Measurements from ENCODE around the gene FAM193A.

The FAM193A gene

GRCh38 chr4:2596611-2597010, 60.2 kb downstream of the FAM193A start:
- H3K4me3 ChIP-seq (ENCODE audit: control insufficient read depth, low read depth, low read length), result no peak overlapping the region
- no peak for DNase-seq (ENCODE audit: low read depth)
- TF ChIP-seq CTCF (conservative IDR thresholded peaks at IDR 0.05; ENCODE audit: control insufficient read depth, insufficient read depth, low read depth, low read length), result no peak

- no peak for TF ChIP-seq CTCF (conservative IDR thresholded peaks at IDR 0.05; ENCODE audit: control insufficient read depth, insufficient read depth, low read depth, low read length)
- H3K4me3 ChIP-seq (ENCODE audit: control insufficient read depth, low read depth, low read length), result no peak overlapping the region
- DNase-seq (ENCODE audit: low read depth), result peak; percentile 9
Observed at GRCh38 chr4:2598511-2599303, 62.3 kb downstream of the FAM193A start.

- no peak for TF ChIP-seq CTCF (conservative IDR thresholded peaks at IDR 0.05; ENCODE audit: control insufficient read depth, insufficient read depth, low read depth, low read length)
- H3K4me3 ChIP-seq (ENCODE audit: control insufficient read depth, low read depth, low read length), result no peak overlapping the region
- DNase-seq (ENCODE audit: low read depth), result no peak
Observed at GRCh38 chr4:2599304-2599654, 62.8 kb downstream of the FAM193A start.

- H3K4me3 ChIP-seq (ENCODE audit: control insufficient read depth, low read depth, low read length), result no peak overlapping the region
- TF ChIP-seq CTCF (conservative IDR thresholded peaks at IDR 0.05; ENCODE audit: control insufficient read depth, insufficient read depth, low read depth, low read length), result no peak
- DNase-seq (ENCODE audit: low read depth), result no peak
Observed at GRCh38 chr4:2600878-2601277, 64.4 kb downstream of the FAM193A start.

GRCh38 chr4:2604614-2605013, 68.2 kb downstream of the FAM193A start:
- TF ChIP-seq CTCF (conservative IDR thresholded peaks at IDR 0.05; ENCODE audit: control insufficient read depth, insufficient read depth, low read depth, low read length), result no peak
- no peak overlapping the region for H3K4me3 ChIP-seq (ENCODE audit: control insufficient read depth, low read depth, low read length)
- DNase-seq (ENCODE audit: low read depth), result no peak

- H3K4me3 ChIP-seq (ENCODE audit: control insufficient read depth, low read depth, low read length), result no peak overlapping the region
- no peak for DNase-seq (ENCODE audit: low read depth)
- TF ChIP-seq CTCF (conservative IDR thresholded peaks at IDR 0.05; ENCODE audit: control insufficient read depth, insufficient read depth, low read depth, low read length), result no peak
Observed at GRCh38 chr4:2606960-2607506, 70.6 kb downstream of the FAM193A start.

All from fibroblast of mammary gland (primary cell).